Stimulated activated CD4-positive, alpha-beta T cell treated with anti-CD3 and anti-CD28 coated beads, Interleukin-12 subunit alpha, Interleukin-12 subunit beta, amount 100 ng/mL, for 24 hours (primary cell): Measurements from ENCODE around the gene LARP4B.

Source experiments
- DNase-seq, 2 experiments: peaks; one replicate each; pipeline ENCODE4 v3.0.0-alpha.2; 2020; ENCODE audit warnings: low read depth in 2 of 2

LARP4B gene

DNA sequence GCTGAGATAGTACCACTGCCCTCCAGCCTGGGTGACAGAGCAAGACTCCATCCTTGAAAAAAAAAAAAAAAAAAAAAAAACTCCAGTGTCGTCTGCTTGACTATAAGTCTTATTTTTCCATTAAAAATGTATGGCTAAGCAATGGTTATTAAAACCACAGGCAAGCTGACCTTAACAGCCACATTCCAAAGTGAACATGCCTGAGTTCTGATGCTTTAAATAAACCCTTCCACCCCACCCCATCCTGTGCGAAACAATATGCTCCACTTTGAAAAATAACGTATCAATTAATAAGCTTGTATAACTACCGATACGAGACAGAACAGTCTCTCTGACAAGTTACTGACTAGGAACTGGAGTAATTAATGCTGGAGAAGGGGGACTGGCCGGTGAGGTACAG, 63.7 kb downstream of the LARP4B start:
- no peak for DNase-seq

DNA sequence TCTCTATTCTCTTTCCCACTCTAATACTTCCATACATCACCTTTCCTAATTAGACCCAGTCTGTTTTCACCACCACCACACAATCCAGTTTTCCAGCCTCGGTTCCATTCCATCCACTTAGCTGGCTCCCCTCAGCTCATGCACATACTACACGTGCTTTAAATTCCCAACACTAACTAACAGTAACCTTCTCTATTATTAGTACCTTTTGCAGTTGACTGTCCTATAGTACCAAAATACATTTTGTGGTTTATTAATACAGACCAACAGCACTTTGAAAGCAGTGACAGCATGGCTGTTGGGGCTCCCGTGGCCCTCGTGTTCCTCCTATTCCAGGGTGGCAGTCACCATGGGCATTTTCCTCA, 64.9 kb downstream of the LARP4B start:
- DNase-seq, result no peak

DNA sequence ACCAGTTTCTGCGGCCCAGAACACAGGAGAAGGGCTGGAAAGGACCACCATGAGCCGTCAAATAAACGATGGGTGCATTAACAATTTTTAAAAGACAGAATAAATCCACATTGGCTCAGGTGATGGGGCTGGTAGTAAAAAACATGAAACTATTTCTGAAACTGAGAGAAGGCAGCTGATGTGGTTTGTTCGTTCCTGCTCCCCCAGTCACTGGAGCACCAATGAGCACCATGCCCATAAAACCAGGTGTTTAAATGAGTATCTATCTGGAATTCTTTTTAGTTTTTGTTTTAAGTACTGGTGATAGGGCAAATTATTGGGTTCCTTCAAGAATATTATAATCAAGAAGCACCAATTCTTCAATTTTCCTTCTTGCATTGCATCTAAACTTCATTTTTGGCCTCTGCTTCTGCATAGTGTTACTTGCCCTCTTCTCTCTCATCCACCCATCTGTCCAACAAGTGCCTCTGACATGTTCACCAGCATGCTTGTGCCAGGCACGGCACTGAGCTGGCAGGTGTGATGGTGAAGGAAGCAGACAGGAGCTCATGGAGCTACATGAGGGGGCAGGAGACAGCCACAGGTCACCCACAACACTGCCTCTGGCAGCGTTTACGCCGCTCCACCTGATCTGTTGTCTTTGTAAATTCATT, 65.5 kb downstream of the LARP4B start:
- DNase-seq, result no peak

DNA sequence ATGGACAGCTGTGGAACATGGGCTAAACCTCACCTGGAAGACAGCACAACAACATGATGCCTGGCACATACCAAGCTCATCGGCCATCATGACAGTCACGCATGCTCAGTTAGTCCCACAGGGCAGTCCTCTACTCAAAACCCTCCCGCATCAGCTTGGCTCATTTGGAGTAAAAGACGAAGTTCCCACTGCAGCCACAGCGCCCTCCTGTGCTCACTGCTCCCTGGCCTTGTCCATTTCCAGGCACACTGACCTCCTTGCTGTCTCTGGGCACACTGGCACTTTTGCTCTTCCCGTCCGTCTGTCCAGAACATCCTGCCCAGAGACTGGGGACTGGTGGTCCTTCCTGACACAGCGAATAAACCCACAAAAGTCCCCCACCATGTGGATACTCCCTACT, 66.2 kb downstream of the LARP4B start:
- DNase-seq, result no peak

DNA sequence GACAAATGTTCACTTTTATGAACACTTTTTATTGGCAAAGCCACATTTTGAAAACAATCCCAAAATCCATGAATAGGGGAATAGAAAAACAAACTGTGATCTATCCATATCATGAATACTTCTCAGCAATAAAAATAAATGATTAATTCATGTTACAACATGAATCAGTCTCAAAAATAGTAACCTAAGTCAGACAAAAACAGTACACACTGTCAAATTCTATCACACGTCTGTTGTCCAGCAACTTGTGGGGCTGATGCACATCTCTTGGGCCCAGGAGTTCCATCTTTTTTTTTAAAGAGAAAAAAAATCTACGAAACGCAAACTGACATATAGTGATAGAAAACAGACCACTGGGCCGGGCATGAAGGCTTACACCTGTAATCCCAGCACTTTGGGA, 71.0 kb downstream of the LARP4B start:
- no peak for DNase-seq

DNA sequence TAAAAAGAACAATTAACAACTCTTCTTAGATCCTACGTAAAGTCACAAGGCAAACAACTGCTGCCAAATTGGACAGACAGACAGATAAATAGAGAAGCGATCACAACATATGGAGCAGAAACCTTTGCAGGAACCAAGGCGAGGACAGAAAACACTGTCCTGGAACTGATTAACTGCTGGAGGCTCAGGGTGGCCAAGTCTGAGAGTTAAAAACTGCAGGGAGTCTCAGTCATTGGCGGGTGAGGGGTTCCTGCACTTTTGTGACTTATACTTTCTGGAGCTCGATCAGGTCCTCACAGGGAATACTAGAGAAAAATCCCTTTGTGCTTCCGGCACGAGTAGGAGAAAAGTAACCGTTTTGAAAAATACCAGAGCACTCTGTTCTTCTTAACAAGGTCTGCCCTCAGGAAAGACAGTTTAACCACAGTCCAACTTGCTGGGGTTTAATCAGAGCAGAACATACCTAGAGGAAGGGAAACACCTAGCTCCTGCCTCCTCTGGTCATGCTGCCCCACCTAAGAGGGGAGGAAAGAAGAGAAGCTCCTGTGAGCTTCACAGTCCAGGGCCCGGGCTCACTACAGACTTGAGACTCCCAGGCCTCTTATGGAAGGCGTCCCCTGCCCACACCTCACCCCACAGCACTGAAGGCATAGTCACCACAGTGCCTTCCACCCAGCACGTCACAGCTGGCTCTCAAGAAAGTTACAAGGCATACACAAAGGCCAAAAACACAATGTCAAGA, 74.9 kb downstream of the LARP4B start:
- no peak for DNase-seq

DNA sequence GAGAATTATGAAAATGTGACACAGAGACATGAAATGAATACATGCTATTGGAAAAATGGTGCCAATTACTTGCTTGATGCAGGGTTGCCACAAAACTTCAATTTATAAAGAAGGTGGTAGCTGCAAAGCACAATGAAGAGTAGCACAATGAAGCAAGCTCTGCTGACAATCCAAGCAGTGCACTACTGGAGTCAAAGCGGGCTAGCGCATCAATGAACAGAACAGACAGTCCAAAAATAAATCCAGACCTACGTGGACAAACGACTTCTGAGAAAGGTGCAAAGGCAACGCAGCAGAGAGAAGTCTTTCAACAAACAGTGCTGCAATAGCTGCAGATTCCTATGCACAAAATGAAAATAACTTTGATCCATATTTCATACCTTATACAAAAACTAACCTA, 75.8 kb downstream of the LARP4B start:
- no peak for DNase-seq

DNA sequence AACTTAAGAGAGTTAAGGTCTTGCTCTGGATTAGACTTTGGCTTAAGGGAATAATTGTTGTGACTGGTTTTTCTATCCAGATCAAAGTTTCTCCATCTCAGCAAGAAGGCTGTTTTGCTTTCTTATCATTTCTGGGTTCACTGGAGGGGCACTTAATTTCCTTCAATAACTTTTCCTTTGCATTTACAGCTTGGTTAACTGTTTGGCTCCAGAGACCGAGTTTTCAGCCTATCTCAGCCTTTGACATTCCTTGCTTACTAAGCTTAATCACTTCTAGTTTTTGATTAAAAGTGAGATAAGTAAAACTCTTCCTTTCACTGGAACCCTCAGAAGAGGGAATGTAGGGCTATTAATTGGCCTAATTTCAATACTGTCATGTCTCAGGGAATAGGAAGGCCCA, 76.4 kb downstream of the LARP4B start:
- DNase-seq, result no peak

DNA sequence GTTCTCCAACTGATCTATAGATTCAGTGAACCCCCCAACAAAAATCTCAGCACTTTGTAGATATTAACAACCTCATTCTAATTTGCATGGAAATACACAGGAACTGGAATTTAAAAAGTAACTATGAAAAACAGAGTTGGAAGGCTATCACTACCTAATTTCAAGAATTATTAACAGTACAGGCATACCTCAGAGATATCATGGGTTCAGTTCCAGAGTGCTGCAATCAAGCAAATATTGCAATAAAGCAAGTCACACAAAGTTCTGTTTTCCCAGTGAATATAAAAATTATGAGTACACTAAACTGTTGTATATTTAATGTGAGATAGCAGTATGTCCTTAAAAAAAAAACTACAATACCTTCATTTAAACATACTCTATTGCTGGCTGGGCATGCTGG, 78.5 kb downstream of the LARP4B start:
- no peak for DNase-seq

DNA sequence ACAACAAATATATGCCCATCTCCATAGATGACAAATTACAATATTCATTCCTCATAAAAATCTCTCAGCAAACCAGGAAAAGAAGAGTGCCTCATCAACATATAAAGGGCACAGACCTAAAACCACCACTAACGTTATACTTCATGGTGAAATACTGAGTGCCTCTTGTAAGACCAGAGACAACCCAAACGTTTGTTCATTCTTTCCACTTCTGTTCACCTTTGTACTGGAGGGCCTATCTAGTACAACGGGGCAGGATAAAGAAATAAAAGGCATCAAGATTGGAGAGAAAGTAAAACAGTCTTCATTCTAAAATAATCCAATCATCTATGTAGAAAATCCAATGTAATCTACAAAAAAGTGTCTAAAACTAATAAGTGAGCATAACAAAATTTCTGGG, 79.1 kb downstream of the LARP4B start:
- DNase-seq, result no peak

DNA sequence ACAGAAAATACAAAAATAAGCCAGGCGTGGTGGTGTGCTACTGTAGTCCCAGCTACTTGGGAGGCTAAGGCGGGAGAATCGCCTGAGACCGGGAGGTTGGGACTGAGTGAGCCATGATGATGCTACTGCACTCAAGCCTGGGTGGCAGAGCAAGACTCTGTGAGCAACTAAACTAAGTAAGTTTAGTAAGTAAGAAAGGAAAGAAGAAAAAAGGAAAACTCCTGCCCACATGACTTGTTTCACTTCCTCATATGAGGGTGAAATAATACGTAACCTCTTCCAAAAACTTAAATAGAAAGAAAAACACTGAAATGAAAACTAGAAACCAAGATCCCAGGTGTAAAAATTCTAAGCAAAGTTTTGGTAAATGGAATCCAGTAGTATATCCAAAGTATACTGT, 79.6 kb downstream of the LARP4B start:
- DNase-seq, result no peak

DNA sequence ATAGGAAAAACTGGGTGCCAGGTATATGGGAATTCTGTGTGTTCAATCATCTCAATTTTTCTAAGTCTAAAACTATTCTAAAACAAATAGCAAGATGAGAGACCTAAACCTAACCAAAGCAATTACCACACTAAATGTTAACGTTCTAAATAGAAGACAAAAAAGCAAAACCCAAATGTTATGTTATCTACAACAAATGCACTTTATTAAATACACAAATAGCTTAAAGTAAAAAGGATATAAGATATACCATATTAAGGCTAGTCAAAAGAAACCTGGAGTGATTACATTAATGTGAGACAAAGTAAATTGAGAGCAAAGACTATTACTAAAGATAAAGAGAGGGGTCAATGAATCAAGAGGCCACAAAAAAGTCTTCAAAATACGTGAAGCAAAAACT, 81.4 kb downstream of the LARP4B start:
- DNase-seq, result no peak

DNA sequence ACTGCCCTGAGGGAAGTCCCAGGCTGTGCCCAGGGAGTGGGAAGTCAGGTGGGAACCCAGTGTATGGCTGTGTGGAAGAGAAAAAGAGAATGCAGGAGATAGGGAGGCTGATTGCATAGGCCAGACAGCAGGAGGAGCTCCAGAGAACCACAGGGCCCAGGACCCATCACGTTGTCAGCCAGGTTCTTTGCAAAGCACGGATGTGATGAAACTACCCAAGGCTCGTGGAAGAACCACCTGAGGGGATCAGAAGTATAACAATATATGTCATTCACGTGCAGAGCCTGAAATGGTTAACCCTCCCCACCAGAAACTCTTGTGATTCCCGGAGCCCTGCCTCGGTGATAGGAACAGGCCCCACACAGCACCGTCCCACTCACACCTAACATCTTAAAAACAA, 83.6 kb downstream of the LARP4B start:
- DNase-seq, result no peak

DNA sequence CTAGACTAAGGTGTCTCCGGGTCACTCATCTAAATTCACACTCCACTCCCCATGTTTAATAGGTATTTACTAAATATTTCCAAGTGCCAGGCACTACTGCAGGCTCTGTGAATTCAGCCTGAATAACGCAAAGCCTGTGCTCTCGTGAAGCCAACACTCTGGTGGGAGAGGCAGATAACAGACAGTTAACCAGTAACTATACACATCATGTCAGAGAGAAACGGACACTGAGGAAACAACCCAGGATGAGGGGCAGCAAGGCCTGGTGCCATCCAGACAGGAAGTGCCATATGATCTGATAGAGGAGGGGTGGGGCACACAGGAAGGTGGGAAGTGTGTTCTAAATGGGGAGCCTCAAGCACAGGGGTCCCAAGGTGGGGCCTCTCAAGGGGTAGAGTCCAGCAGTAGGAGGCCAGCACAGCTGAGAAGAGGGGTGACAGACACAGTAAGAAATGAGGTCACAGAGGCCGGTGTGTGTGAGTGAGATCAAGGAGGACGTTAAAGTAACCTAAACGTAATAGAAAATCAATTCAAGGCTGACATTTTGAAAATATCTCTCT, 85.3 kb downstream of the LARP4B start:
- DNase-seq, result no peak

DNA sequence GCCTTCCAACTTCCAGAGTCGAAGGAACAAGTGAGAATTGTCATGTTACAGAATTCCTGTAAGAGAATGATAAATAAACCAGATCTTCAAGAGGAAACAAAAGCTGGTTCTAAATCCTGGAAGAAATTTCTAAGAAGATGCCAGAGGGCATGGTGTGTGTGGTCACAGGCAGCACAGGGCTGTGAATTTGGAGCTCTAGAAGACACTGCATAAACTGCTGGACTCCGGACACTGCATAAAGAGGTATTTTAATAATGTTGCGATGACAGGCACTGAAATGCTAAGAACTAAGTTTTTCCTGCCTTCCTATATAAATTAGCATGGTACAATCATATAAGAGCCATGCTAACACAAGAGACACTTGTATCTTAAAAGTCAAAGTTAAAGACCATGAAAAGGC, 86.0 kb downstream of the LARP4B start:
- DNase-seq, result no peak

DNA sequence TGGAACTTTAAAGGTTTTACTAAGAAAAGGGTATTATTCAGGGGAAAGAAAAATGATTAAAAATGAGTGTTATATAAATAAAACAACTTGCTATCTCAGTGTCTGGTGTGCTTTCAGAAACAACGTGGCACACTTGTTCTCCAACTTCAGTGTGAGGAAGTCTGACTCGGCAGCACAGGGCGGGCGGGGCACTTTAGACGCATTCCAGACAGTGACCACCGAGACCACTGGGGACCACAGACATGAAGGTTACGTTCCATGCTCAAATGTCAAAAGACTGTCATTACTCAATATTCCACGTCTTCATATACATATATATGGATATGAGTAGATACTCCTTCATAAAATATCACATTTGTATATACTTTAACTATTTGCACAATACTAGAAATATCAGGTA, 87.0 kb downstream of the LARP4B start:
- DNase-seq, result no peak

DNA sequence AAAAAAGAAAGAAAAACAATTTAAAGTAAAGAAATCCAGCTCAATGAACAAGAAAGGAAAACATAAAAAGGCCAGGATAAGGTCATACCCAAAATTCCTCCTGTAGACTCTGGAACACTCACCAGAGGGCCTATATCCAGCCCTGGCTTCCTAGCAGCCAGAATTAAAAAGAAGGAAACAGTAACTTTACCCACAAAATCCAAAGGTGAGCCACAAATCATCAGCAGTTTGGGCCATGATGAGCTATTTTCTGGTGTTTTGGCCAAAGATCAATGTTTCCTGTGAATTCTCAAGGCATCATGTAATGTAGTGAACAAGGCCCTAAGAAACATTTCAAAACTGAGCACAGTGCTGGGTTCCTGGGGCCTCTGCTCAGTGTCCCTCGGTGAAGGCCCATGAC, 87.8 kb downstream of the LARP4B start:
- no peak for DNase-seq

DNA sequence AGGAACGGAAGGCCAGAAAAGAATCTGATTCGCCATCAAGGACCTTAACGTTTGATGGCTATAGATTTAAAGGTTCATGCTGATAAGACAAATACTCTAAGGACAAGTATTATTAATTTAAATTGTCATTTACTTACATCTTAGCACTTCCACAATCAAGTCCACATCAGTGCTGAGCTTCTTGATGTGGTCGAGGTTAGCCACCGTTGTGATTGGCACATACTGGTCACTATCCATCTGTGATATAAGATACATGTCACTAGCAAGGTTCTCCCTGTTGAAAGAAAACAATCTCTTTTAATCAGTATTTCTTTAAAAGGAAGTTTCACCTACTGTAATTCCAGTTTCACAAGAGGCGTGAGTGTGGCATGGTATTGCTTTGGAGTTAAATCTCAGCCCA, 88.7 kb downstream of the LARP4B start:
- DNase-seq, result no peak

DNA sequence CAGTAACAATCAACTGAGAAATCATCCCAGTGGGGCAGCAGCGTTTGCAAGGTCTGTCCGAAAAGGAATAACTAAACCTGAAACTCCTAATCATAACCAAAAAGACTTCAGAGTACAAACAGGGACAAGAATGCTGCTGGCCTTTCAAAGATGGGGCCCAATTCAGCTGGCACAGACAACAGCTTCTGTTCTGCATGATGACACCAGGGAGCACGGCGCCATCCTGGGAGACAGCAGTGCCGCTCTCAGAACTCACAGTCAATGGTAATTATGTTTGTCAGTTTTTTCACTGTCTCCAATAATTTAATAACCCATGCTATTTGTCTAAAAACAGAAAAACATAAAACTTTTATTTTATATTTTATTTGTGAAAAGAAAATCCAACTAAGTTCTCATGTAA, 90.0 kb downstream of the LARP4B start:
- no peak for DNase-seq

DNA sequence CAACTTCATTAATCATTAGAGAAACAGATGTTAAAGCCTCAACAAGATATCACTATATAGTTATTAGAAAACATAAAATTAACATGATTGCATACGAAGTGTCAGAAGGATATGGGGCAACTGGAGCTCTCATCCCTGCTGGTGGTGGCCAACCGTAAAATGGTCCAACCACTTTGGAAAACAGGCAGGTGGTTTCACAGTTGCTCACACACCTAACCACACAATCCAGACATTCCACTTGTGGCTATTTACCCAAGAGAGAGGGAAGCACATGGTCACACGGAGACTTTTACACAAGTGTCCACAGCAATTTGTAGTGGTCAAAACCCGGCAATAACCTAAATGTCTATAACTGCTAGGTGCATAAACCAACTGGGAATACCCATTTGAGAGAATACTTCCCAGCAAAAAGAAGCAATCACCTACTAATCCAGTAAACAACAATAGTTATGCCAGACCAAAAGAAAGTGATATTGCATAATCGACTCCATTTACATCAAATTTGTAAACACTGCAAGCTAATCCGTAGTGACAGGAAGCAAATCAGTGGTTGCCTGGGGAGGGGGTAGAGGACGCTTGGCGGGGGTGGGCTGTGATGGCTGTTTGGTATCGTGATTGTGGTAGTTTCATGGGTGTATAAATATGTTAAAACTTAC, 91.8 kb downstream of the LARP4B start:
- DNase-seq, result no peak

DNA sequence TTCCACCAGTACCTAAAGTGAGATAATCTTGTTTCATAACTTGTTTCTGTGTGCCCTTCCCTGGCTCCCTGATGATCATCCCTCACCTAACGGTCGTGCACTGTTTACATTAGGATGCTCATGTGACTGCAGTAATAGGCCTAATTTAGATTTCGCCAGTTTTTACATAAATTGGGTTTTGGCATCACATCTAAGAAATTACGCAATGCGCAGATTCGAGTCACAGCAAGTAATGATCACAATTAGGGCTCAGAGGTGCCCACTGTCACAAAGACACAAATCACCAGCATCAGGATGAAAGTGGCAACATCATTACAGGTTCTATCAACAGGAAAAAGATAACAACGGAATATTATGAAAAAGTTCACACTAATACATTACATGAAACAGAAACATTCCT, 94.7 kb downstream of the LARP4B start:
- DNase-seq, result no peak

DNA sequence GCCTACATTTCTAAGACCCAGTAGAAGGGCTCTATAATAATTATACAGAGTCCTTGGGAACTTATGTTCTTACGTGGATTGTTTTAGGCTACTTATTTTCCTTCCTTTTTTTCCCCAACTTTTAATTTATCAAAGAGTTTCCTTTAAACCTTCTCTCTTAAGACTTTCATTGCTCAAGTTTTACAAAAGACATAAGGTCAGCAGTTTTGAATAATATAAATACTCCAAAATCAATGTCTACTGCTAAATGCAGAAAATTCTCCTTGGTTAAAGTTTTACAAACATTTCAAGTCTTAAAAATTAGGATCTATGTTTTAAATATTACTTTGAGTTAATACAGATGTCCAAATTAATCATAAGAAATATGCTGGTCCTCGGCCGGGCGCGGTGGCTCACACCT, 97.0 kb downstream of the LARP4B start:
- no peak for DNase-seq

DNA sequence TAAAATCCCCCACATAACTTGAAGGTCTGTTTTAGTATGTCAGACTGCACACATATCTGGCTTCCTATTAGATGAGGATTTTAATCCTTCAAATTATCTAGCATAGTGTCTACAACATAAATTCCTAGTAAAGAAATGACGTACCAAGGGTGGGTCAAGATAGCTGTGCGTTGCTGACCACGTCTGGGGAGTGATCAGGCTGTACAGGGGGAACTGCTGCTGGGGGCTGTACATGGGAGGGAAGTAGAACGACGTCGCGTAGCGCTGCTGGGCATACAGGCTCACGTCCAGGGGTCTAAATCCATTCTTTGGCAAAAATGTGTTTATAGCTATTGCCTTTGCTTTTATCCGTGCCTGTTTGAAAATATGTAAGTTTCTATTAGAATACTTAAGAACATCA, 102.3 kb downstream of the LARP4B start:
- no peak for DNase-seq
